ENCODE measurements around the gene ADGRA3.

- TF ChIP-seq CTCF (IDR thresholded peaks at IDR 0.05; ENCODE audit: extremely low read depth in 1 of 2, insufficient read depth in 1 of 2, low read depth in 1 of 2, low read length in 2 of 2) (no peak), GATA2 (IDR thresholded peaks at IDR 0.05; ENCODE audit: insufficient read depth, insufficient read length, low read depth, low read length) (no peak), MAX (IDR thresholded peaks at IDR 0.05; ENCODE audit: insufficient read depth, insufficient read length) (no peak), POLR2A (IDR thresholded peaks at IDR 0.05; ENCODE audit: low read depth, low read length) (no peak), EZH2 (IDR thresholded peaks at IDR 0.05; ENCODE audit: borderline replicate concordance, low read depth, low read length, severe bottlenecking) (no peak), JUN (IDR thresholded peaks at IDR 0.05; ENCODE audit: borderline replicate concordance, insufficient read depth, insufficient read length, low read depth) (no peak), POLR2AphosphoS5 (IDR thresholded peaks at IDR 0.05; ENCODE audit: insufficient read depth, low read depth, low read length) (no peak)
These were observed 14.2 kb downstream of the ADGRA3 start for GRCh38 chr4:22501715-22502095.

All from endothelial cell of umbilical vein (primary cell).